ENCODE measurements around the gene GOPC.

Gene GOPC

GRCh38 chr6:117540670-117541069 lies 61.6 kb downstream of the GOPC start:
- Histone ChIP-seq H3K27ac (no peak overlapping the region), H3K4me3 (no peak overlapping the region)
- DNase-seq (ENCODE audit: low spot score): no peak
- TF ChIP-seq, protein P1, sequence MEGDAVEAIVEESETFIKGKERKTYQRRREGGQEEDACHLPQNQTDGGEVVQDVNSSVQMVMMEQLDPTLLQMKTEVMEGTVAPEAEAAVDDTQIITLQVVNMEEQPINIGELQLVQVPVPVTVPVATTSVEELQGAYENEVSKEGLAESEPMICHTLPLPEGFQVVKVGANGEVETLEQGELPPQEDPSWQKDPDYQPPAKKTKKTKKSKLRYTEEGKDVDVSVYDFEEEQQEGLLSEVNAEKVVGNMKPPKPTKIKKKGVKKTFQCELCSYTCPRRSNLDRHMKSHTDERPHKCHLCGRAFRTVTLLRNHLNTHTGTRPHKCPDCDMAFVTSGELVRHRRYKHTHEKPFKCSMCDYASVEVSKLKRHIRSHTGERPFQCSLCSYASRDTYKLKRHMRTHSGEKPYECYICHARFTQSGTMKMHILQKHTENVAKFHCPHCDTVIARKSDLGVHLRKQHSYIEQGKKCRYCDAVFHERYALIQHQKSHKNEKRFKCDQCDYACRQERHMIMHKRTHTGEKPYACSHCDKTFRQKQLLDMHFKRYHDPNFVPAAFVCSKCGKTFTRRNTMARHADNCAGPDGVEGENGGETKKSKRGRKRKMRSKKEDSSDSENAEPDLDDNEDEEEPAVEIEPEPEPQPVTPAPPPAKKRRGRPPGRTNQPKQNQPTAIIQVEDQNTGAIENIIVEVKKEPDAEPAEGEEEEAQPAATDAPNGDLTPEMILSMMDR (IDR thresholded peaks at IDR 0.05): no peak

DNA sequence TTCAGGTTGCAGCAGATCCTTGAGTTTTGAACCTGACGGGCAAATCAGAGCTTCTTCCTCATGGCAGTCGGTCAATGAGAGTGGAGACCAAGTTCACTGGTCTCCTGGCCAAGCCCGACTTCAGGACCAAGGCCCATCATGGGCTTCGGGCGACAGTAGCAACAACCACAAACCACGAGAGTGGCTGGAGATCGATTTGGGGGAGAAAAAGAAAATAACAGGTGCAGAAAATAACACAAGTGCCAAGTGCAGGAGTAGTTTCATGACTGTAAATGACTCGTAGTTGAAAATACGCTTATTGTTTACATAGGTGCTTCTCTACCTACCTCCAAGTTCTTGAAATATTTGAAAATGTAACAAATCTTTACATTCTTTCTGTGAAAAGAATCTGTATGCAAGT lies 63.7 kb downstream of the GOPC start:
- H3K4me3 ChIP-seq: no peak overlapping the region
- DNase-seq (ENCODE audit: low spot score): no peak
- TF ChIP-seq, protein P1 (IDR thresholded peaks at IDR 0.05): no peak
- no peak overlapping the region for H3K27ac ChIP-seq

DNA sequence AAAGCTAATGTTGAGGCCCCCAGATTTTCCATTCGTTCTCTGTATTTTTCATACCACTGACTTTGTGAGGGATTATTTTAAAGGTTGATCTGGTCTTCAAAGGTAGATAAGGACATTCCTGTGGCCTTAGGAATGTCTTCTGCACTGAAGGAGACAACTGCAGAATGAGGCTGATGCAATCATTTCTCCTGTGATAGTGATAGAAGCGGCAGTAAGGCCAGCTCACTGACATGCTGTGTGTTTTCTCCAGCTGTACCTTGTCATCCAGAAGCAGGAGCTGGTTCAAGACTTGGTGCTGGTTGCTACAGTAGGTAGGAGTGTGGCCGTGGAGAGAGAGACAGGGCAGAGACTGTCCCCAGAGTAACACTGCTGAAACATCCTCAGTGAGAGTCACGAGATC lies 66.0 kb downstream of the GOPC start:
- DNase-seq (ENCODE audit: low spot score): no peak
- TF ChIP-seq, protein P1 (IDR thresholded peaks at IDR 0.05): no peak
- Histone ChIP-seq H3K27ac (no peak overlapping the region), H3K4me3 (no peak overlapping the region)

DNA sequence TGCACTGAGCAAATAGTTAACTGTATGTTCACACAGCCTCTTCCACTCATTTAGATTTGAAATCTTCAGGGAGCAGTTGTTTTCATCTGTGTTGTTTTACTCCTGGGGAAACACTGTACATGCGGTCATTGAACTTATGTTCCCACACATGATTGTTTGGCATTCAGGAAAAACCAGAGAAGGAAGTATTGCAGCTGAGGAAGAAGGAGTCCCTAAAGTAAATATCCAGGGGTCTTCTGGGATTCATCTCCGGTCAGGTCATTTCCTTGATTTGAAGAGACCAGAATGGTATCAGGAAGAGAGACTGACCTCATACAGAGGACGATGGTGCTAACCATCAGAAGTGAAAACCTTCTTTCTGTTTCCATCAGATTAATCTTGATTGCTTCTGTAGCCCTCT lies 67.3 kb downstream of the GOPC start:
- TF ChIP-seq, protein P1 (IDR thresholded peaks at IDR 0.05): no peak
- H3K4me3 ChIP-seq: no peak overlapping the region
- no peak overlapping the region for H3K27ac ChIP-seq
- no peak for DNase-seq (ENCODE audit: low spot score)

DNA sequence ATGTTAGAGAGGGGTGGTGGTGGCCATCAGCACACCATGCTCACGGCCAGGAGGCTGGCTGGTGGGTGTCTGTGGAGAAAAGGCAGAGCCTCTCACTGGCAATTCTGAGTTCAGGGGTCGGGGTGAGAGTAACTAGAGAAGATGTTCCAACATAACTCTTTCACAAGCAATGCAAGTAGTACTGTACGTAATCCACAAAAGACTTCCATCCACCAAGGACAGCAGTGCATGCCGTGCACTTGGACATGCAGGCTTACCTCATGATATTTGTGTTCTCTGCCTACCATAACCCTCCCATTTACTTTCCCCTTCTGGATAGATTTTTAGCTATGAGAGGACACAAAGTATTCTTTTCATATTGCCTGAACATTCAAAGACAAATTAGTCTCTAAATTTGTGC lies 68.5 kb downstream of the GOPC start:
- TF ChIP-seq, protein P1 (IDR thresholded peaks at IDR 0.05): no peak
- Histone ChIP-seq H3K4me3 (no peak overlapping the region), H3K27ac (no peak overlapping the region)
- DNase-seq (ENCODE audit: low spot score): no peak

- Histone ChIP-seq H3K4me3 (no peak overlapping the region), H3K27ac (no peak overlapping the region)
- no peak for DNase-seq (ENCODE audit: low spot score)
- TF ChIP-seq, protein P1 (IDR thresholded peaks at IDR 0.05): no peak
Measured at GRCh38 chr6:117531809-117532725, 70.2 kb downstream of the GOPC start.

GRCh38 chr6:117531346-117531745 lies 71.0 kb downstream of the GOPC start:
- Histone ChIP-seq H3K4me3 (no peak overlapping the region), H3K27ac (no peak overlapping the region)
- no peak for DNase-seq (ENCODE audit: low spot score)
- TF ChIP-seq, protein P1 (IDR thresholded peaks at IDR 0.05): no peak

Measured in coronary artery (tissue), 2 donors.